OCI-LY1 (cell line): ENCODE results near the gene TXNDC9.

ENCODE experiments used
- H2AFZ ChIP-seq: fragments of 200-600 bp; sonication (generic), shearing (Covaris generic); 2 replicates; pipeline ENCODE4 v1.6.0; 2014; ENCODE audit warnings: antibody characterized with exemption, mild to moderate bottlenecking, low read length
- H3F3A ChIP-seq: fragments of 200-600 bp; sonication (generic), shearing (Covaris generic); 2 replicates; pipeline ENCODE4 v1.6.0; 2014; ENCODE audit warnings: mild to moderate bottlenecking, antibody characterized with exemption, low read length, moderate library complexity; ENCODE audit not compliant: insufficient read depth
- H3K27ac ChIP-seq: fragments of 200-600 bp; sonication (generic); 2 replicates; pipeline ENCODE4 v1.5.1; 2014; ENCODE audit warnings: low read length, mixed run types, mild to moderate bottlenecking, low read depth; ENCODE audit not compliant: poor library complexity, severe bottlenecking
- H3K27me3 ChIP-seq: fragments of 200-600 bp; sonication (generic); 2 replicates; pipeline ENCODE4 v1.6.0; 2014; ENCODE audit warnings: antibody characterized with exemption, mild to moderate bottlenecking, low read length, moderate library complexity; ENCODE audit not compliant: insufficient read depth
- H3K36me3 ChIP-seq: fragments of 200-600 bp; sonication (generic); 2 replicates; pipeline ENCODE4 v1.6.1; 2014; ENCODE audit warnings: mild to moderate bottlenecking, antibody characterized with exemption, low read length, moderate library complexity, mixed read lengths; ENCODE audit not compliant: insufficient read depth
- H3K4me1 ChIP-seq: fragments of 200-600 bp; sonication (generic); 2 replicates; pipeline ENCODE4 v1.5.1; 2014; ENCODE audit warnings: mild to moderate bottlenecking, low read length, moderate library complexity; ENCODE audit not compliant: insufficient read depth, severe bottlenecking
- H3K4me2 ChIP-seq: fragments of 200-600 bp; sonication (generic), shearing (Covaris generic); 2 replicates; pipeline ENCODE4 v1.6.1; 2014; ENCODE audit warnings: low read length
- H3K4me3 ChIP-seq: fragments of 200-600 bp; sonication (generic); 2 replicates; pipeline ENCODE4 v1.5.1; 2014; ENCODE audit warnings: low read length, low read depth, mild to moderate bottlenecking, mixed read lengths; ENCODE audit not compliant: poor library complexity, severe bottlenecking
- H3K79me2 ChIP-seq: fragments of 200-600 bp; shearing (Covaris generic); 2 replicates; pipeline ENCODE4 v1.6.1; 2016; ENCODE audit warnings: mixed run types, low read length, mixed read lengths; ENCODE audit not compliant: insufficient read depth
- H3K9ac ChIP-seq: fragments of 200-600 bp; sonication (generic), shearing (Covaris generic); 2 replicates; pipeline ENCODE4 v1.6.1; 2014; ENCODE audit warnings: mild to moderate bottlenecking, low read length, mixed read lengths
- H3K9me2 ChIP-seq: fragments of 200-600 bp; sonication (generic), shearing (Covaris generic); 2 replicates; pipeline ENCODE4 v1.6.1; 2014; ENCODE audit warnings: low read depth, mild to moderate bottlenecking, low read length, mixed read lengths
- H3K9me3 ChIP-seq: fragments of 200-600 bp; shearing (Covaris generic); 2 replicates; pipeline ENCODE4 v1.6.1; 2014; ENCODE audit warnings: low read length, mixed read lengths
- H4K20me1 ChIP-seq: fragments of 200-600 bp; sonication (generic), shearing (Covaris generic); 2 replicates; pipeline ENCODE4 v1.6.0; 2016; ENCODE audit warnings: mild to moderate bottlenecking, low read length; ENCODE audit not compliant: insufficient read depth
- CTCF ChIP-seq: fragments of 200-600 bp; sonication (generic), shearing (Covaris generic); IDR thresholded peaks from 2 replicates; pipeline ENCODE4 v1.5.1; 2017; ENCODE audit warnings: mild to moderate bottlenecking, antibody characterized with exemption, low read length, moderate library complexity, mixed read lengths
- EZH2 ChIP-seq: fragments of 200-600 bp; sonication (generic), shearing (Covaris generic); IDR thresholded peaks from 2 replicates; pipeline ENCODE4 v1.8.0; 2017; ENCODE audit warnings: borderline replicate concordance, mixed run types, mild to moderate bottlenecking, antibody characterized with exemption, low read length, moderate library complexity, mixed read lengths

The TXNDC9 gene

GRCh38 chr2:99354070-99354469, 17.9 kb upstream of the TXNDC9 start:
- Histone ChIP-seq H3K27ac (no peak overlapping the region), H2AFZ (no peak overlapping the region), H3K9me3 (no peaks in the 10 kb centered on the region), H3K9me2 (no peaks in the 10 kb centered on the region), H3K4me3 (no peak overlapping the region), H3K79me2 (peaks cover 97% of the 10 kb centered on the region), H3K9ac (no peak overlapping the region), H4K20me1 (0 out of 2 replicates have a peak, but pooled peaks cover 4% of the 10 kb centered on the region), H3K4me2 (no peak overlapping the region), H3K27me3 (no peaks in the 10 kb centered on the region), H3K36me3 (0 out of 2 replicates have a peak, but pooled peaks cover 13% of the 10 kb centered on the region), H3F3A (no peaks in the 10 kb centered on the region), H3K4me1 (peaks cover 14% of the 10 kb centered on the region)
- TF ChIP-seq EZH2 (no peak), CTCF (no peak)

GRCh38 chr2:99350194-99350593, 14.1 kb upstream of the TXNDC9 start:
- Histone ChIP-seq H3K27me3 (no peaks in the 10 kb centered on the region), H3K9me2 (no peaks in the 10 kb centered on the region), H3K4me1 (peaks cover 26% of the 10 kb centered on the region), H2AFZ (no peak overlapping the region), H4K20me1 (peaks cover 4% of the 10 kb centered on the region; the same call in 1 of the 2 replicates), H3K79me2 (peaks cover 98% of the 10 kb centered on the region), H3K4me2 (no peak overlapping the region), H3K36me3 (0 out of 2 replicates have a peak, but pooled peaks cover 12% of the 10 kb centered on the region), H3K9me3 (no peaks in the 10 kb centered on the region), H3K27ac (no peak overlapping the region), H3F3A (no peaks in the 10 kb centered on the region), H3K9ac (no peak overlapping the region), H3K4me3 (no peak overlapping the region)
- TF ChIP-seq EZH2 (no peak), CTCF (no peak)

GRCh38 chr2:99348173-99348572, 12.0 kb upstream of the TXNDC9 start:
- H3K79me2 ChIP-seq, result peaks cover 98% of the 10 kb centered on the region
- no peaks in the 10 kb centered on the region for H3F3A ChIP-seq
- peaks cover 26% of the 10 kb centered on the region for H3K4me1 ChIP-seq
- H4K20me1 ChIP-seq, result peaks cover 4% of the 10 kb centered on the region; the same call in 1 of the 2 replicates
- no peaks in the 10 kb centered on the region for H3K9me3 ChIP-seq
- no peak overlapping the region; the same call in 1 of the 2 replicates for H3K4me2 ChIP-seq
- H3K9me2 ChIP-seq, result no peaks in the 10 kb centered on the region
- peak overlapping the region; percentile 21 for H3K27ac ChIP-seq
- H2AFZ ChIP-seq, result no peak overlapping the region
- TF ChIP-seq CTCF (no peak), EZH2 (no peak)
- H3K36me3 ChIP-seq, result peaks cover 12% of the 10 kb centered on the region; the same call in 1 of the 2 replicates
- no peak overlapping the region for H3K4me3 ChIP-seq
- H3K9ac ChIP-seq, result no peak overlapping the region
- H3K27me3 ChIP-seq, result no peaks in the 10 kb centered on the region
